ACC112 (cell line): ENCODE results near the gene ARPC2.

Experiments used
- H2AFZ ChIP-seq: fragments of 200-600 bp; sonication (generic); one replicate; pipeline ENCODE4 v1.6.0; 2017; ENCODE audit warnings: antibody characterized with exemption, low read length; ENCODE audit not compliant: unreplicated experiment
- H3K27ac ChIP-seq: fragments of 200-600 bp; sonication (generic); 2 replicates; pipeline ENCODE4 v1.5.1; 2014; ENCODE audit warnings: low read depth, mild to moderate bottlenecking, antibody characterized with exemption, low read length, moderate library complexity
- H3K27me3 ChIP-seq: fragments of 200-600 bp; sonication (generic); 2 replicates; pipeline ENCODE4 v1.6.1; 2014; ENCODE audit warnings: mild to moderate bottlenecking, antibody characterized with exemption, low read length, moderate library complexity, mixed read lengths; ENCODE audit not compliant: insufficient read depth
- H3K36me3 ChIP-seq: fragments of 200-600 bp; sonication (generic); 2 replicates; pipeline ENCODE4 v1.6.1; 2016; ENCODE audit warnings: mild to moderate bottlenecking, antibody characterized with exemption, low read length, moderate library complexity, mixed read lengths; ENCODE audit not compliant: insufficient read depth
- H3K4me1 ChIP-seq: fragments of 200-600 bp; sonication (generic); one replicate; pipeline ENCODE4 v1.6.1; 2016; ENCODE audit warnings: low read length, mixed read lengths; ENCODE audit not compliant: insufficient read depth, unreplicated experiment, control insufficient read depth
- H3K4me3 ChIP-seq: fragments of 200-600 bp; sonication (generic); 2 replicates; pipeline ENCODE4 v1.5.1; 2014; ENCODE audit warnings: mild to moderate bottlenecking, low read depth, low read length
- H3K79me2 ChIP-seq: fragments of 200-600 bp; sonication (generic); one replicate; pipeline ENCODE4 v1.6.0; 2016; ENCODE audit warnings: low read length; ENCODE audit not compliant: control insufficient read depth, unreplicated experiment, insufficient read depth

Gene ARPC2

GRCh38 chr2:218217360-218218267 lies 625 bp downstream of the ARPC2 start:
- no peak overlapping the region for H2AFZ ChIP-seq

GRCh38 chr2:218218268-218219185 lies 1.5 kb downstream of the ARPC2 start:
- peaks cover 47% of the 10 kb centered on the region for H3K4me1 ChIP-seq
- peak overlapping the region; percentile 99 for H3K4me3 ChIP-seq
- H3K36me3 ChIP-seq, result 0 out of 2 replicates have a peak, but pooled peaks cover 15% of the 10 kb centered on the region

More at GRCh38 chr2:218217360-218218267, 625 bp downstream of the ARPC2 start:
- Histone ChIP-seq H3K27ac (peak overlapping the region; percentile 93), H3K4me1 (peaks cover 37% of the 10 kb centered on the region), H3K27me3 (no peaks in the 10 kb centered on the region), H3K36me3 (0 out of 2 replicates have a peak, but pooled peaks cover 7% of the 10 kb centered on the region), H3K79me2 (peaks cover 63% of the 10 kb centered on the region), H3K4me3 (peak overlapping the region; percentile 99)

GRCh38 chr2:218219934-218220333 lies 2.9 kb downstream of the ARPC2 start:
- H3K4me1 ChIP-seq, result peaks cover 53% of the 10 kb centered on the region
- H3K79me2 ChIP-seq, result peaks cover 87% of the 10 kb centered on the region
- H3K27ac ChIP-seq, result no peak overlapping the region
- no peak overlapping the region for H2AFZ ChIP-seq
- peaks cover 21% of the 10 kb centered on the region; the same call in 1 of the 2 replicates for H3K36me3 ChIP-seq
- peak overlapping the region; percentile 99 for H3K4me3 ChIP-seq
- no peaks in the 10 kb centered on the region for H3K27me3 ChIP-seq

More at GRCh38 chr2:218218268-218219185, 1.5 kb downstream of the ARPC2 start:
- Histone ChIP-seq H3K27ac (peak overlapping the region; percentile 93), H3K27me3 (no peaks in the 10 kb centered on the region), H2AFZ (no peak overlapping the region), H3K79me2 (peaks cover 72% of the 10 kb centered on the region)

- Histone ChIP-seq H3K36me3 (peaks cover 29% of the 10 kb centered on the region; the same call in 1 of the 2 replicates), H3K27ac (no peak overlapping the region), H3K27me3 (no peaks in the 10 kb centered on the region), H3K4me1 (peaks cover 51% of the 10 kb centered on the region), H2AFZ (no peak overlapping the region), H3K79me2 (peaks cover 94% of the 10 kb centered on the region), H3K4me3 (no peak overlapping the region)
Measured at GRCh38 chr2:218221000-218221399, 4.0 kb downstream of the ARPC2 start.

- no peak overlapping the region for H2AFZ ChIP-seq
- H3K79me2 ChIP-seq, result peaks cover 87% of the 10 kb centered on the region
- H3K4me1 ChIP-seq, result peaks cover 49% of the 10 kb centered on the region
- peaks cover 33% of the 10 kb centered on the region for H3K36me3 ChIP-seq
- H3K4me3 ChIP-seq, result no peak overlapping the region
- H3K27me3 ChIP-seq, result no peaks in the 10 kb centered on the region
- H3K27ac ChIP-seq, result no peak overlapping the region
Measured at GRCh38 chr2:218223046-218223445, 6.1 kb downstream of the ARPC2 start.

- Histone ChIP-seq H3K27ac (peak overlapping the region; percentile 11; the same call in 1 of the 2 replicates), H2AFZ (no peak overlapping the region), H3K4me3 (no peak overlapping the region), H3K79me2 (peaks cover 76% of the 10 kb centered on the region), H3K36me3 (peaks cover 38% of the 10 kb centered on the region), H3K4me1 (peaks cover 54% of the 10 kb centered on the region), H3K27me3 (no peaks in the 10 kb centered on the region)
Measured at GRCh38 chr2:218224186-218224585, 7.2 kb downstream of the ARPC2 start.

GRCh38 chr2:218226903-218227302 lies 9.9 kb downstream of the ARPC2 start:
- H3K4me3 ChIP-seq, result no peak overlapping the region
- H3K4me1 ChIP-seq, result peaks cover 49% of the 10 kb centered on the region
- H3K27me3 ChIP-seq, result no peaks in the 10 kb centered on the region
- H3K79me2 ChIP-seq, result peaks cover 64% of the 10 kb centered on the region
- H3K36me3 ChIP-seq, result peaks cover 49% of the 10 kb centered on the region
- no peak overlapping the region for H3K27ac ChIP-seq
- no peak overlapping the region for H2AFZ ChIP-seq

- peaks cover 39% of the 10 kb centered on the region for H3K36me3 ChIP-seq
Measured at GRCh38 chr2:218228366-218229090, 11.5 kb downstream of the ARPC2 start.

GRCh38 chr2:218229239-218229638 lies 12.2 kb downstream of the ARPC2 start:
- Histone ChIP-seq H3K79me2 (peaks cover 46% of the 10 kb centered on the region), H3K4me1 (peaks cover 28% of the 10 kb centered on the region)

More at GRCh38 chr2:218228366-218229090, 11.5 kb downstream of the ARPC2 start:
- peaks cover 35% of the 10 kb centered on the region for H3K4me1 ChIP-seq
- peak overlapping the region; percentile 95 for H3K27ac ChIP-seq
- no peaks in the 10 kb centered on the region for H3K27me3 ChIP-seq
- H3K4me3 ChIP-seq, result 0 out of 2 replicates have a peak overlapping the region, but pooled peaks have one; percentile 2
- H3K79me2 ChIP-seq, result peaks cover 53% of the 10 kb centered on the region
- no peak overlapping the region for H2AFZ ChIP-seq

More at GRCh38 chr2:218229239-218229638, 12.2 kb downstream of the ARPC2 start:
- H3K27me3 ChIP-seq, result no peaks in the 10 kb centered on the region
- H3K27ac ChIP-seq, result peak overlapping the region; percentile 95
- no peak overlapping the region for H2AFZ ChIP-seq
- H3K4me3 ChIP-seq, result 0 out of 2 replicates have a peak overlapping the region, but pooled peaks have one; percentile 2
- peaks cover 42% of the 10 kb centered on the region for H3K36me3 ChIP-seq
